HG03460 (cell line): ENCODE results near the gene TRAF4.

Experiments
- ATAC-seq: cut with Tn5 transposase; IDR thresholded peaks from one replicate; pipeline ENCODE4 v1.9.1; 2021; ENCODE audit not compliant: unreplicated experiment

The TRAF4 gene

DNA sequence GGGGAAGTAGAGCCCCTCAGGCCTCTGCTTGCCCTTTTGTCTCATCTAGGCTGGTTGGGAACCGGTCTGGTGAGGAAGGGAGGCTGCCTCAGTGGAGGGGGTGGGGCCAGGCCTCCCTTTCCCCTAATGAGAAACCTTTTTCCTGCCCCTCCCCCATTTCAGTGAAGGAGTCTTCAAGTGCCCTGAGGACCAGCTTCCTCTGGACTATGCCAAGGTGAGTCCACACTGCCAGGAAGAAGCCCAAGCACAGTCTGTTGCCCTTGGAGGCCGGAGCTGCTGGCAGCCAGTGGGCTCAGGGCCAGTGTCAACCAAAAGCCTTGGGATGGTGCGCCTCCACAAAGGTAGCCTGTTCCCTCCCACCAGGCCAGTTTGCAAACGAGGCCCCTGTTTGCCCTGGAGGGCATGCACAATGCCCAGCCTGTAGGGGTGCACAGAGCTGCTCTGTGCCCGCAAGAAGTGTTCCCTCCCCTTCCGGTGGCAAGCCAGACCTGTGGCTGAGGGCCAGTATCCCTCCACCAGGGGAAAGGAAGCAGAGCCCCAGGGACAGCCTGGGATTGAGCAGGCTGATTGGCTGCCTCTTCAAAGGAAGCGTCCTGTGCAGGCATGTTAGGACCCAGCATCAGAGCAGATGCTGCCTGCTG is 3.4 kb downstream of the TRAF4 start:
- no peak for ATAC-seq

DNA sequence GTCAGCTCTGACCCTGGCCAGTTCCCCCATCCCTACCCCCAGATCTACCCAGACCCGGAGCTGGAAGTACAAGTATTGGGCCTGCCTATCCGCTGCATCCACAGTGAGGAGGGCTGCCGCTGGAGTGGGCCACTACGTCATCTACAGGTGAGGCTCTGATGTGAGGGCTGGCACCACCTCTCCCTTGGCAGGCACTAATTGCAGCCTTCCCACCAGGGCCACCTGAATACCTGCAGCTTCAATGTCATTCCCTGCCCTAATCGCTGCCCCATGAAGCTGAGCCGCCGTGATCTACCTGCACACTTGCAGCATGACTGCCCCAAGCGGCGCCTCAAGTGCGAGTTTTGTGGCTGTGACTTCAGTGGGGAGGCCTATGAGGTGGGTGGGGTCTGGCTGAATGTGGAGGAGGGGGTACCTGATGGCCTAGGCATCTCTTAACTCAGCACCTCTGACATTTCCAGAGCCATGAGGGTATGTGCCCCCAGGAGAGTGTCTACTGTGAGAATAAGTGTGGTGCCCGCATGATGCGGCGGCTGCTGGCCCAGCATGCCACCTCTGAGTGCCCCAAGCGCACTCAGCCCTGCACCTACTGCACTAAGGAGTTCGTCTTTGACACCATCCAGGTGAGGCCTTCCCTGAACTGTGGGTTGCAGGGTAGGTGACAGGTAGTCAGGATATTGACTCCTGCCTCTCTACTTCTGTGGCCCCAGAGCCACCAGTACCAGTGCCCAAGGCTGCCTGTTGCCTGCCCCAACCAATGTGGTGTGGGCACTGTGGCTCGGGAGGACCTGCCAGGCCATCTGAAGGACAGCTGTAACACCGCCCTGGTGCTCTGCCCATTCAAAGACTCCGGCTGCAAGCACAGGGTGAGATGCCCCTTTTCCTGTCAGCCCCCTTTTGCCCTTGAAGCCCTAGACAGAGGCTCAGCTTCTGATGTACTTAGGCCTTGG is 4.3 kb downstream of the TRAF4 start:
- no peak for ATAC-seq

DNA sequence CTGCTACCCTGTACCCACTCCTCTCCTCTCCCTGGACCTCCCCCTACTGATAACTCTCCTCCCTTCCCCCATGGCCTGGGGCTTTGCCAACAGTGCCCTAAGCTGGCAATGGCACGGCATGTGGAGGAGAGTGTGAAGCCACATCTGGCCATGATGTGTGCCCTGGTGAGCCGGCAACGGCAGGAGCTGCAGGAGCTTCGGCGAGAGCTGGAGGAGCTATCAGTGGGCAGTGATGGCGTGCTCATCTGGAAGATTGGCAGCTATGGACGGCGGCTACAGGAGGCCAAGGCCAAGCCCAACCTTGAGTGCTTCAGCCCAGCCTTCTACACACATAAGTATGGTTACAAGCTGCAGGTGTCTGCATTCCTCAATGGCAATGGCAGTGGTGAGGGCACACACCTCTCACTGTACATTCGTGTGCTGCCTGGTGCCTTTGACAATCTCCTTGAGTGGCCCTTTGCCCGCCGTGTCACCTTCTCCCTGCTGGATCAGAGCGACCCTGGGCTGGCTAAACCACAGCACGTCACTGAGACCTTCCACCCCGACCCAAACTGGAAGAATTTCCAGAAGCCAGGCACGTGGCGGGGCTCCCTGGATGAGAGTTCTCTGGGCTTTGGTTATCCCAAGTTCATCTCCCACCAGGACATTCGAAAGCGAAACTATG is 5.2 kb downstream of the TRAF4 start:
- ATAC-seq: no peak

DNA sequence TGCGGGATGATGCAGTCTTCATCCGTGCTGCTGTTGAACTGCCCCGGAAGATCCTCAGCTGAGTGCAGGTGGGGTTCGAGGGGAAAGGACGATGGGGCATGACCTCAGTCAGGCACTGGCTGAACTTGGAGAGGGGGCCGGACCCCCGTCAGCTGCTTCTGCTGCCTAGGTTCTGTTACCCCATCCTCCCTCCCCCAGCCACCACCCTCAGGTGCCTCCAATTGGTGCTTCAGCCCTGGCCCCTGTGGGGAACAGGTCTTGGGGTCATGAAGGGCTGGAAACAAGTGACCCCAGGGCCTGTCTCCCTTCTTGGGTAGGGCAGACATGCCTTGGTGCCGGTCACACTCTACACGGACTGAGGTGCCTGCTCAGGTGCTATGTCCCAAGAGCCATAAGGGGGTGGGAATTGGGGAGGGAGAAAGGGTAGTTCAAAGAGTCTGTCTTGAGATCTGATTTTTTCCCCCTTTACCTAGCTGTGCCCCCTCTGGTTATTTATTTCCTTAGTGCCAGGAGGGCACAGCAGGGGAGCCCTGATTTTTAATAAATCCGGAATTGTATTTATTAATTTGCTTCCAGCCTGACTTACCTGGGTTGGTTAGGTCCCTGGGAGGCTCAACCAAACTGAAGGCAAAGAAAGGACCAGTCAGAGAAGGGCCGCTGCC is 5.8 kb downstream of the TRAF4 start:
- no peak for ATAC-seq

DNA sequence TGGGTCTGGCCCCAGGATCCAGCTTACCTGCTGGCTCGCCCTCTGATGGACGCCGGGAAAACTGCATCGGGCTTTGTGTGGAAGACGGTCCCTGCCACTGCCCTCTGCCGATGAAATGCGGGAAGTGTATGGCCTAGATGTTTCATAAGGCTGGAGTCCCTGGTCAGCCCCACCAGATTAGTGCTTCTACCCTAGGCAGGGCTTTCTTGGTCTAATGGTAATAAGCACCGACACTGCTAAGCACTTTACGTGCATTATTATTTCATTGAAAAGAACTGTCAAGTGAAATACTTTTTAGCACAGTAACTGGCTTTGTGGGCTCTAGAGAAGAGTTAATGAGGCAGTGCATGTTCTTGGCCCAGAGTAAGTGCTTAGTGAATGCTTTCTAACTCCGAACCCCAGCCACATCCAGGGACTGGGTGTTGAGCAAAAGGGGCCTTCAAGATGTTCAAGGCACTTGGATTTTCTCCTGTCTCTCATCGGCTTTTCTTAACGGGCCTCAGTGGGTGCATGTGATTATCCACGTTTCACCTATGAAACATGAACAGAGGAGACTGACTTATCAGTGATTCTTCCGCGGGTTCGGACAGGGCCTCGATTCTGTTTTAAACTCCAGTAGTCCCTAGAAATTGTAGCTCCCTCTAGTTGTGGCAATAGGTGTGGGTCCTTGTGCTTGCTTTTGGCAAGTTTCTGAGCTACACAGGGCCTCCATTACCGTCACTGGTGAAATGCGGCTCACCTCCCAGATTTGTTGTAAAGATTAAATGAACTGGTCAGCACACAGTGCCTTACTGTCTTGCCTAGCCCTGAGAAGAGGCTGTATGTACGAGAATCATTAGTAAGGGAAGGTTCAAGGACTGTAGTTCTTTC is 6.6 kb downstream of the TRAF4 start:
- ATAC-seq: no peak

DNA sequence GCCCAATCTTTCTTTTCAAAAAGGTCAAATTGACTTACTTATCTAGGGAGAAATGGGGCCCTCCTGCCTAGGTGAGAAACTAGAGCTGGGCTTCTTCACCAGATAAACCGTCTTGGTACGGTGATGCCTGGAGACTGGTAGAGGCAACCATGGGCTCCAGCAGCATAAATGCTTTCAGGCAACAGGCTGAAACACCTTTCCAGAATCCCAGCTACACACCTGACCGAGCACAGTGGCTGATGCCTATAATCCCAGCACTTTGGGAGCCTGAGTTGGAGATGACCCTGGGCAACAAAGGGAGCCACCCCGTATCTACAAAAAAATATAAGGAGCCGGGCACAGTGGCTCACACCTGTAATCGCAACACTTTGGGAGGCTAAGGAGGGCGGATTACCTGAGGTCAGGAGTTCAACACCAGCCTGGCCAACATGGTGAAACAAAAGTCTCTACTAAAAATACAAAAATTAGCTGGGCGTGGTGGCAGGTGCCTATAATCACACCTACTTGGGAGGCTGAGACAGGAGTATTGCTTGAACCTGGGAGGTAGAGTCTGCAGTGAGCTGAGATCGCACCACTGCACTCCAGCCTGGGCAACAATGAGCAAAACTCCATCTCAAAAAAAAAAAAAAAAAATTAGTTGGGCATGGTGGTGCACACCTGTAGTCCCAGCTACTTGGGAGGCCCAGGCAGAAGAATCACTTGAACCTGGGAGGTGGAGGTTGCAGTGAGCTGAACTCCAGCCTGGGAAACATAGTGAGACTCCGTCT is 8.0 kb downstream of the TRAF4 start:
- no peak for ATAC-seq

DNA sequence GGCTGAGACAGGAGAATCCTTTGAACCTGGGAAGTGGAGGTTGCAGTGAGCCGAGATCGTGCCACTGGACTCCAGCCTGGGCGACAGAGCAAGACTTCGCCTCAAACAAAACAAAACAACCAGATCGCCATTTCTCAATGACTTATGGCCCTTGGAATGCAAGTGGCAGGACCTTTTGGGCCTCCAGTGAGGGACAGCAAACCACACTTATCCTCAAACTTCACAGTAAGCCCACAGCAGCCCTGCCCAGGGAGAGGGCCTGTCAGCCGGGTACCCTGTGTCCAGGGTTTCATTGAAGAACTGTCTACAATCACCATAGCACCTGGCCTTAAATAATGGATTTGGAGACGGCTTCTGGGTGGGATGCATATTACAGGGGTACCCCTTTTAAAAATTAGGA is 11.7 kb downstream of the TRAF4 start:
- no peak for ATAC-seq

DNA sequence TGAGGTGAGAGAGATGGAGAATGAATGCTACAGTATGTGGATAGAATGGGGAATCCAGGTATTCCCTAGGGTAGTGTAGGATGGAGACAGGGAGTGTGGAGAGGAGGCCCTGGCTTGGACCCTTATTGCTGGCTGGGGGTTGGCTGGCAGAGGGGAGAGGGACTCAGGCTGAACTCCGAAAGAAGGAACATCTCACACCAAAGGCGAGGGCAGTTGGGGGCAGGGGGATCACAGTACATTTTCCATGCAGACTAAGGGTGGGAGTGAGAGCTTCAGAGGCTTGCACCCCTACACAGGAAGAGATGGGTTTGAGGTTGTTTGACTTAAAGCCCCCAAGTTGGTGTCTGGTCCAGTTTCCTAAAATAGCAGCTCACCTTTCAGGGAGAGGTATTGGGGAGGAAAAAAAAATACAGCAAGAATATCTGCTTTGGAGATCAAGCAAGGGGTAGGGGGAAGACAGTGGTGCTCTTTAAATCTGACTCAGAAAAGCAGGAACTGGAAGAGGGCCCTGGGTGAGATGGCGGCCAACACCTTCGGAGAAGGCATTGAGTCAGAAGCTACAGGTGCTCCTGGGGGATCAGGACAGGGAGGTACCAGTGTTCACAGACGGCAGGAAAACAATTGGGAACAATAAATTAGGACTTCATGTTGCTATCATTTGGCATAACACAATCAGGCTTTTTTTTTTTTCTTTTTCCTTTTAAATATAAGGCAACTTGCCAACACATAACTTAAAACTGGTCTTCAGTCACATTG is 12.4 kb downstream of the TRAF4 start:
- ATAC-seq: no peak

DNA sequence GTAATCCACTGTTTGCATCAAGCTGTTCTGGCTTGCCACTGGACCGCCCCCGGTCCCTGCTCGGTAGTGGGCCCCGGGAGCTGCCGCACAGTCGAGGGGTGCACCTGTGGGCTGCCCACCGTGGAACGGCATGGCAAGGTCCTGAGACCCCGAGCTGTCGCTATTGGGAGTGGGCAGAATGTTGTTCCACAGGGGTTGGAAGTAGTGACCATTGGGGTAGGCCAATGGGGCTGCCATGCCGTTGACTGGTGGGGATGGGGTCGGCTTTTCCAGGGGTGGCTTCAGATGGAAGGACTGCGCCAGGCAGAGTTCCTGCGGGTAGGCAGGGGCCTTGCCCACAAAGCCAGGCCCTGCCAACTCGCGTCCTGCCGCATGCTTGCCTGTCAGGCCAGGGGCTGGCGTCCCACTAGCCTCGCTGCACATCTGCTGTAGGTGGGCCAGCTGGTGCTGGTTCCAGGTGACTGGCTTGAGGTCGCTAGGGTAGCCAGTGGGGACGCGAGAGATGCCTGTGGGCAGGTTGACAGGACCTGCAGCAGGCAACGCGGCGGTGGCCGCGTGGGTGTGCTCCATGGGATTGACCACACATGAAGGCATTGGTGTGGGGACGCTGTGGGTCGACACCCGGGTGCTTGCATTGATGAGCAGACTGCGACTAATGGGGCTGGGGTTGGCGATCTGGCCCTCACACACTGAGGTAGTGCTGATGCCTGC is 14.8 kb downstream of the TRAF4 start:
- no peak for ATAC-seq

DNA sequence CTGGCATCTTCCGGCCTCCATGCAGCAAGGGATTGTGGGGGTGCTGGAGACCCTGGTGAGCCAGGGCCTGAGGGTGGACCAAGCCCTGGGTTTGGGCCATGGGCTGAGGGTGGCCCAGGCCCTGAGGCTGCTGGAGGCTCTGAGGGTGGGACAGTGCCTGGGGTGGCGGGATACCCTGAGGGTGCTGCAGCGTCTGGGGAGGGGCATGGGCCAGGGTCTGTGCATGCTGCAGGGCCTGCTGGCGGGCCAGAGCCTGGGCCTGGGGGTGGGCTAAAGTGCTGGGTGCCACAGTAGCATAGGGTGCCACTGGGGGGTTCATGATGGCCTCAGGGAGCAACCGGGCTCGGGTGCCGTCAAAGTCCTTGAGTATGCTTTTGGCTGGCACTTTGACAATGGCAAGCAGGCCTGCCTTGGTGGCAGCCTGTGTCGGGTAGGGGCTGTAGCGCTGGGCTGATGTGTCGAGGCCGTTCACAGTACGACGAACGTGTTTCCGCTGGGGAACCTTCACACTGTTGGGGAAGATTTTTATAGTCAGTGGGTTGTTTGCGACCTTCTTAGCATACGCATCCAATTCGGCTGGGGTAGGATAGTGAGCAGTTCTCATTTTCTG is 15.6 kb downstream of the TRAF4 start:
- no peak for ATAC-seq

DNA sequence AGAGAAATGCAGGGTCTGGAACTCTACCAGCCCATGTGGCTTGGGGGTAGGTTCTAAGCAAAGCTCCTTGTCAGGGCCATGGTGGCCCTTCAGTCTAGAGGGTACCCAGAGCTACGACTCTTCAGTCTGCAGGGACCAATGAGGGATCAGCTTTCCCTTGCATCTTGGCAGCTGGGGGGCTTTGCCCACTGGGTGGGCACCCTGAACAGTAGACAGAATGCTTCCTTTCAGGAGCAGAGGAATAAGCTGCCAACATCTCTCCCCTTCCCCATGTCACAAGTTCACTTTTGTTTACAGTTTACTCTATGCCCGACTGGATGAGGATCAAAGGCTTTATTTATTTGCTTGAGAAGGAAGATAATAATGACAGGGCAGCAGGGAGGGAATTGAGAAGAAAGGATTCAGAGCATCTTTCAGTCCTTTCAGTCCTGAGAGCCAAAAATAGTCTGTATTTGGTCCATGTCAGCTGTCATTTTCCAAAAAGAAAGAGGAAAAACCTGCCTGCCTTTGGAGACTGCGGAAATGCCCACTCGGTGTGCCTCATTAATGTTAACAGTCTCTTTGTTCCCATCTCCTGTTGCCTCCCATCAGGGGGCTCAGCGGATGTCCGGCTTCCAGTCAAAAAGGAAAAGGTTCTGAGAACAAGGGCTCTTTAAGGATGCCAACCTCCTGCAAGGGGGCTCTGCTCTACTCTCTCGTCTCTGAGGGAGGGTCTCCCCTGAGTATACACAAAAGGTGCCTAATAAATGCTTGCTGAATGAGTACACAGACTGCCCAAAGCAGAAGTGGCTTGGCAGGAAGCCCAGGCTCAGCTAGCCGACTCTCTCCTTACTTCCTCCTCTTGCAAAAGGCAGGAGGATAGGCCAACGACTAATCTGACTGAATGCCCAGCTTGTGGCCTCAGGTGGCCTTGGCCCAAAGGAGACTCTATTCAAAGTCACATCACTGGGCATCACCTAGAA is 17.1 kb downstream of the TRAF4 start:
- ATAC-seq: no peak

DNA sequence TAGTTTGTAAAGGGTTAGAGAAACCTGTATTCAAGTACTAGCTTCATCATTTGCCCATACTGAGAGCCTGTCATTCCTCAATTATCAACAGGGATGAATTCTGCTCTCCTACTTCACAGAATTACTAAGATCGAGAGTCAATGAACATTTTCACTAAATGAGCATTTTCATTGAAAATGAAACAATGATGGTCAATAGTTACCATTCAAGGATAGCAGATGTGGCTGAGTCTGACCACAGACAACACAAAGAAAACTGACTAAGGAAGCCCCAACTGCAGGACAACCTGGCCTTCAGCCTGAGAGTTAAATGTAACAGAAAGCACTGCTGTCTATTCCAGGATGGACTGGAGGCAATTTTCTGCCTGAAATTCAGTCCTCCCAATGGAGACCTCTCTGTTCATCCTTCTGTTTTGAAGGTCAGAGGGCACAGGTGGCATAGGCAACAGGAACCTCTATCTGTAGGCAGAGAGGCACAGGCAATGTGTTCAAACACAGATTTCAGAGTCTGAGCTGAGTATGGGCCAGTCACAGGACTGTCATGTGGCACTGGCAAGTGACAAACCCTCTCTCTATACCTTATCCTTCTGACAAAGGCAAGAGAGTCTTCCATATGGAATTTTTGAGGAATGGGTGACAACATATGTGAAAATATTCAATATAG is 19.5 kb downstream of the TRAF4 start:
- ATAC-seq: no peak

DNA sequence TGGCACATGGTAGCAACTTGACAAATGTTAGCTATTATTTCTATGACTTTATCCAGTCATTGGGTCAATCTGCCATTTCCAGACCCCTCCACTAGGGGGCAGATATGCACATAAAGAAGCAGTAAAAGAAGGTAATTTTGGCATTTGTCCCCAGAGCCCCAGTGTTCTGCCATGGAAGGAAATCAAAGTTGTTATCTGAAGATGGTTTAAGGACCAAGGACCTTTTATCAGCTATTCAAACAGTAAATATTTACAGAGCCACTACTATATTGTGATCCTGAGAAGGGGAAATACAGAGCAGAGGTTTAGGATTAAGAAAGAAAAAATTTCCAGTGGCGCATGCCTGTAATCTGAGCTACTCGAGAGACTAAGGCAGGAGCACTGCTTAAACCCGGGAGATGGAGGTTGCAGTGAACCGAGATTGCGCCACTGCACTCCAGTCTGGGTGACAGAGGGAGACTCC is 20.0 kb downstream of the TRAF4 start:
- ATAC-seq: no peak

DNA sequence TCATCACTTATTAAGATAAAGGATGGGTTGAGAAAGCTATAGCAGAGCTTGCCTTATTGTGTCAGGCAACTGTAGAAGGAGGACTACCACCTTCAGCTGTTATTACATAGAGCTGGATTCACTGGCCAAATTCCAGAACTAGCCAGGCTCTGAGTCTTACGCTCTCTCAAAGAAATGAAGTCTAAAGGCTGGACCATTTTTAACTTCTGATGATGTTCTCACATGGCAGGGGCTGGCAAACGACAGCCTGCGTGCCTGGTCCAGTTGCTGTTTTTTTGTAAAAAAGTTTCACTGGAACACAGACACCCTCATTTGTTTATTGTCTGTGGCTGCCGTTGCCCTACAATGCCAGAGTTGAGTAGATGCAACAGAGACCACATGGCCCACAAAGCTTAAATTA is 21.2 kb downstream of the TRAF4 start:
- ATAC-seq: no peak

DNA sequence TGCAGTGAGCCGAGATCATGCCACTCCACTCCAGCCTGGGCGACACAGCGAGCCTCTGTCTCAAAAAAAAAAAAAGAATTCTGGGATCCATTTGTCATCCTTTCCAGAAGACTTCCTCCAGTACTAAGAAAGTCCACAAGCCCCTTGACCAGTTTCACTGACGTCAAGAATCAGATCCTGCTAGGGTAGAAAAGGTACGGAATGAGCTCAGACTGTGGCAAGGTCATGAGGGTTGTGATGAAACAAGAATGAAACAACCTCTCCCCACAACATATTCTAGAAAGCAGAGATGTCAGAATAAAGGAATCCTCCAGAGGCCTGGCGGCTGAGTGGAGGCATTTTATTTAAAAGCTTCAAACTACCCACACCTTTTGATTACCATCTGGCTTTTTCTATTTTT is 29.9 kb downstream of the TRAF4 start:
- ATAC-seq: no peak

DNA sequence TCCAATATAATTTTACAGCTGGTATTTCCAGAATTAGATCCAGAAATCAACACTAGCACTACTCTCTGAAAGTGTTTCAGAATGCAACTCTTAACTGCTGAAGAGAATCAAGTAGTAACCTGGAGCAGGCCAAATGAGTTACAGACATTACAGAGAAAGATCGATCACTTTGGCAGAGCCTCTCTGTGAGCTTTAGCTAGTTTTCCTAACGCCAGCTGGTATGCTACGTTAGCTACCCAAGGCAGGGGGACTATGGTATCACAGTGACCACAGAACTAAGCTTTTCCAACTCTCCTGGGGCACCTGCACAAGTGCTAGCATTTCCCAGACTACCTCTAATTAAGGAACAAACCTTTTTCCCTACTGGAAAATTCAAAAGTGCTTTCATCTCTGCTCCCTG is 30.4 kb downstream of the TRAF4 start:
- ATAC-seq: no peak
